Muscle layer of duodenum (tissue), 2 donors: Measurements from ENCODE around the gene SESTD1.
"Not testable (repeated sequence)": the region's sequence is repeated elsewhere in the genome, so short reads cannot be mapped to it uniquely, and the experiment has no call there.

Experiments
- H3K27ac ChIP-seq: one replicate; pipeline ENCODE4 v1.7.0; 2013; ENCODE audit warnings: mild to moderate bottlenecking, low read length
- H3K27me3 ChIP-seq: one replicate; pipeline ENCODE4 v1.7.0; 2013; ENCODE audit warnings: low read depth, mild to moderate bottlenecking, control low read depth, low read length
- H3K36me3 ChIP-seq, 2 donors: one replicate each; pipeline ENCODE4 v1.7.0; 2013; ENCODE audit warnings: low read length in 2 of 2, control low read depth in 1 of 2, mild to moderate bottlenecking in 1 of 2; ENCODE audit not compliant: insufficient read depth in 2 of 2, control insufficient read depth in 1 of 2
- H3K4me1 ChIP-seq, 2 donors: one replicate each; pipeline ENCODE4 v1.7.0; 2013; ENCODE audit warnings: low read length in 2 of 2, mild to moderate bottlenecking in 2 of 2, control low read depth in 1 of 2, moderate library complexity in 1 of 2; ENCODE audit not compliant: insufficient read depth in 2 of 2, control insufficient read depth in 1 of 2
- H3K4me3 ChIP-seq, 2 donors: one replicate each; pipeline ENCODE4 v1.7.0; 2013; ENCODE audit warnings: low read length in 2 of 2, low read depth in 1 of 2, mild to moderate bottlenecking in 1 of 2
- H3K9me3 ChIP-seq, 2 donors: one replicate each; pipeline ENCODE4 v1.7.0; 2013; ENCODE audit warnings: low read length in 2 of 2, control low read depth in 1 of 2, mild to moderate bottlenecking in 1 of 2; ENCODE audit not compliant: control insufficient read depth in 1 of 2
- donor health status: healthy.

The SESTD1 gene

DNA sequence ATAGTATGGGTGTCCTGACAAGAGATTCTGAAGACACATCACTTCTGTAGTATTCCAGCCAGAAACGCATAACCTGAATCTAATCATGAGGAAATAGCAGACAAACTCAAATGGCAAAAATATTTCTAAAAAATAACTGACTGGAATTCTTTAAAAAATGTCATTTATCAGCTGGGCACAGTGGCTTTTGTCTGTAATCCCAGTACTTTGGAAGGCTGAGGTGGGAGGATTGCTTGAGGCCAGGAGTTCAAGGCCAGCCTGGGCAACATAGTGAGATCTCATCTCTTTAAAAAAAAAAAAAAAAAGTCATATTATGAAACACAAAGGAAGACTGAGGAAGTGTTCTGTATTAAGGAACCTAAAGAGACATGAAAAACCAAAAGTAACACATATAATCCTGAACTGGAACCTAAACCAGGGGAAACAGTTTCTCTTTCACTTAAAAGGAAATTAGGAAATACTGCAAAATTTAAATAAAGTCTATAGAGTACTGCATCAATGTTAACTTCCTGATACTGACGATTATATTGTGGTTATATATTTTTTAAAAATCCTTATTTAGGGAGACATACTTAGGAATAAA lies 29.9 kb downstream of the SESTD1 start:
- Histone ChIP-seq H3K27ac (no peak overlapping the region), H3K36me3 (no peaks in the 10 kb centered on the region), H3K4me3 (no peak overlapping the region), H3K9me3 (no peaks in the 10 kb centered on the region), H3K27me3 (no peaks in the 10 kb centered on the region), H3K4me1 (peaks cover 7 to 14% of the 10 kb centered on the region in 2 donors)

DNA sequence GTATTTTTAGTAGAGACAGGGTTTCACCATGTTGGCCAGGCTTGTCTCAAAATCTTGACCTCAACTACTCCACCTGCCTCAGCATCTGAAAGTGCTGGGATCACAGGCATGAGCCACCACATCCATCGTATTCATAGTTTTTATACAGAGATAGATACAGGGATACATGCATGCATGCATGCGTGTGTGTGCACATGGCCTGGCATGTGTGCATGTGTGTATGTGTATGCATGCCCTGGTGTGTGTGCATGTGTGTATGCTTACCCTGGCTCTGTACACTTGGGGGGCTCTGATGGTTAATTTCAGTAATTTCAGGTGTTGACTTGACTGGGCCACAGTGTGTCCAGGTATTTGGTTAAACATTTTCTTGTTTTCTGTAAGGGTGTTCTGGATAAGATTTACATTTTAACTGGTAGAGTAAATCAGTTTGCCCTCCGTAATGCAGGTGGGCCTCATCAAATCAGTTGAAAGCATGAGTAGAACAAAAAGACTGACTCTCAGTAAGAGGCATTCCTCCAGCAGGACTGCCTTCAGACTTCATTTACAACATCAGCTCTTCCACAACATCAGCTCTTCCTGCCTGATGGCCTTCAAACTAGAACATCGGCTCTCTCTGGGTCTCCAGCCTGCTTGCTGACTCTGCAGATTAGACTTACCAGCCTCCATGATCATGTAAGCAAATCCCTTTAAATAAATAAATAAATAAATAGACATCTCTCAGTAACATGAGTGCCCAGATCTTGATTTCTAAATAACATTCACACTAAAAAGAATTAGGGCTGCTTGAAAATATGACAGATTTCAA lies 30.8 kb downstream of the SESTD1 start:
- no peak overlapping the region for H3K27ac ChIP-seq
- no peaks in the 10 kb centered on the region for H3K27me3 ChIP-seq
- H3K4me1 ChIP-seq = peaks cover 5 to 11% of the 10 kb centered on the region in 2 donors
- H3K4me3 ChIP-seq = no peak overlapping the region
- H3K36me3 ChIP-seq = no peaks in the 10 kb centered on the region
- H3K9me3 ChIP-seq = no peaks in the 10 kb centered on the region

DNA sequence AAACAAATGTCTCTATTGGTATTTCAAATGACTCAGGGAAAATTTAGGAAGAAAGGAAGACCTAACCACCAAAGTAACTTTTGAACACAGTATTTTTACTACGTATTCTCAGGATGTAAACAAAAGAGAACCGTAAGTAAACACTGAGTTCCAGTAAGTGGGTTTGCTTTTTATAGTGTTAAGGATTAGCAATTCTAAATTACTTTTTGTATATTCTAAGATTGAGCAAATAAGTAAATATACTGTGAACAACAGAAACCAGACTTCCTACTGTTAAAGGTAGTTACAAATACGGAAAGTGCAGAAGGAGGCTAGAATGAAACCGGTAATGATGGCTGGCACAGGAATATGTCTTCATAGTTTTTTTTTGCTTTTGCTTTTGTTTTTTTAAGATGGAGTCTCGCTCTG lies 31.5 kb downstream of the SESTD1 start:
- Histone ChIP-seq H3K9me3 (no peaks in the 10 kb centered on the region), H3K4me1 (peaks cover 0 to 6% of the 10 kb centered on the region in 2 donors), H3K36me3 (no peaks in the 10 kb centered on the region), H3K27me3 (no peaks in the 10 kb centered on the region), H3K4me3 (no peak overlapping the region), H3K27ac (peak overlapping the region; percentile 28)

DNA sequence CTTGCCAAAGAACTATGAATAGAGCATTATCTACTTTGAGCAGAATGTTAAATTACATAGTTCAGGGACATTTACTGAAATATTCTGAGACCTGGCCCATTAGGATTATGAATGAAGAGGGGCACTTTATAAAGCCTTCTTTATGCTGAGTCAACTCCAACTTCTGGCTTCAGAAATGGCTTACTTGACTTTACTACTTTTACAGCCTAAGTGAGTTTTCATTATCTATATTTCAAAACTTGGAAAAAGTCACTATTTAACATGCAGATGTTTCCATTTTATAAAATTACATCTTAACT lies 37.7 kb downstream of the SESTD1 start:
- Histone ChIP-seq H3K4me3 (no peak overlapping the region), H3K4me1 (peaks cover 8 to 25% of the 10 kb centered on the region in 2 donors), H3K9me3 (no peaks in the 10 kb centered on the region), H3K27me3 (no peaks in the 10 kb centered on the region), H3K27ac (no peak overlapping the region), H3K36me3 (no peaks in the 10 kb centered on the region)

DNA sequence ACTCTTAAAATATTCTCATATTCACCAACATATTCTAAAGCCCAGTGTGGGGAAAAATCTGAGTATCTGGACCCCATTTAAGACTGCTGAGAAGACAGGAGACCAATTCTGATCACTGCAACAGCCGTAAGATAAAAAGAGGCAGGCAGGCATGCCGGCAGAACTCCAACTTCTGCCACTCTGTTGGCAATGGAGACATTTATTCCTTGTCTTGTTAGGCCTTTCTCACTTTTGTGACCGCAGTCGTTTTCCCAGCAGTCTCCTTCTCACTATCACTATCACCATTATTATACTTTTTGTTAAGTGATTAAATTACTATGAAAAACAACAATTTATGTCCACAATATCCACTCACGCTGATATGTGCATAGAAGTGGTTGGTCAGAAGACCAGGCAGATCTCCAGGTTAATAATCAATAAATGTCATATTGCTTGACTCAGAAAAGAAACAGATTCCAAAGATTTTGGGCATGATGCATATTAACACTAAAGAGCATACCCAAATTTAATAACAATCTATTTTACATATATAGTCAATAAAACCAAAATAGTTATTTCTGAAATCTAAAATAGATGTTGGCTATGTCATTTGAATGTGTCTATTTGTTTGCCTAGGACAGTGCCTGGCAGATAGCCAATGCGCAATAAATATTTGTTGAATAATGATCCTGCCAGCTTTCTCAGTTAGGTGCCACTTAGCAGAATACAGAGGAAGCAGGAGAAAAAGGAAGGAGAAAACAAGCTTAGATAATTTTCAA lies 38.2 kb downstream of the SESTD1 start:
- Histone ChIP-seq H3K9me3 (no peaks in the 10 kb centered on the region), H3K4me3 (no peak overlapping the region), H3K4me1 (peaks cover 8 to 25% of the 10 kb centered on the region in 2 donors), H3K27me3 (no peaks in the 10 kb centered on the region), H3K36me3 (no peaks in the 10 kb centered on the region), H3K27ac (no peak overlapping the region)

DNA sequence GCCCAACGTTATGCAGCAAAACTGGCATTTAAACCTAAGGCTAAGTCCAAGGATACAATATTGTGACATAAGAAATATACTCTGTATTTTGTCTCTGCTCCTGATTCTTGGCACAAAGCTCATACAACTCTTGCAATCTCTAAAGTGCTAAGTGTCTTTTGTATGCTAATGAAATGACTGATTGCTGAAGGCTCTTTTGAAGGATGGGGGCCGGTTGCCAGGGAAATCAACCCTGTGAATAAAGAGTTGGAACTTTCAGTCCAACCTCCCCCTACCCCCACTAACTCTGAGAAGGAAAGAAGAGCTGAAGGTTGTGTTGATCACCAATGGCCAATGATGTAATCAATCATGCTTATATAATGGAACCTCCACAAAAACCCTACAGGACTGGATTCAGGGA lies 40.3 kb downstream of the SESTD1 start:
- Histone ChIP-seq H3K9me3 (no peaks in the 10 kb centered on the region), H3K4me3 (no peak overlapping the region), H3K27ac (no peak overlapping the region), H3K27me3 (no peaks in the 10 kb centered on the region), H3K36me3 (no peaks in the 10 kb centered on the region), H3K4me1 (peaks cover 8 to 25% of the 10 kb centered on the region in 2 donors)

DNA sequence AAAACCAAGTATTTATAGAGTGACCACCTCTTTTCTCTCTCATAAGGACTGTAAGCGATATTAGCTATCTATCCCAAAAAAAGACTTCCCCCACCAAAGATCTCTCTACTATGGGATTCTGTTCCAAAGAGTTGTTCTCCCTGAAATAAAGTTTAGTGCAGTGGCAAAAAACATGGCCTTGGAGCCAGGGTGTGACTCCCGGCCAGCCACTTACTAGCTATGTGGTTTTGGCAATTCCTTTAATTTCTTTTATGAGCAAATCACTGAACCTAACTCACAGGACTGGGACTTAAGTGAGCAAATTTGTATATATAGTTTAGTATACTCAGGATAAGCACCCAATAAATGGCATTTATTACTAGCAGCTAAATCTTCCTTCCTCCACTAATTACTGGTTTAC lies 42.6 kb downstream of the SESTD1 start:
- H3K36me3 ChIP-seq = no peaks in the 10 kb centered on the region
- no peak overlapping the region for H3K27ac ChIP-seq
- H3K4me1 ChIP-seq = peaks cover 8 to 31% of the 10 kb centered on the region in 2 donors
- no peaks in the 10 kb centered on the region for H3K27me3 ChIP-seq
- no peaks in the 10 kb centered on the region for H3K9me3 ChIP-seq
- H3K4me3 ChIP-seq = no peak overlapping the region

DNA sequence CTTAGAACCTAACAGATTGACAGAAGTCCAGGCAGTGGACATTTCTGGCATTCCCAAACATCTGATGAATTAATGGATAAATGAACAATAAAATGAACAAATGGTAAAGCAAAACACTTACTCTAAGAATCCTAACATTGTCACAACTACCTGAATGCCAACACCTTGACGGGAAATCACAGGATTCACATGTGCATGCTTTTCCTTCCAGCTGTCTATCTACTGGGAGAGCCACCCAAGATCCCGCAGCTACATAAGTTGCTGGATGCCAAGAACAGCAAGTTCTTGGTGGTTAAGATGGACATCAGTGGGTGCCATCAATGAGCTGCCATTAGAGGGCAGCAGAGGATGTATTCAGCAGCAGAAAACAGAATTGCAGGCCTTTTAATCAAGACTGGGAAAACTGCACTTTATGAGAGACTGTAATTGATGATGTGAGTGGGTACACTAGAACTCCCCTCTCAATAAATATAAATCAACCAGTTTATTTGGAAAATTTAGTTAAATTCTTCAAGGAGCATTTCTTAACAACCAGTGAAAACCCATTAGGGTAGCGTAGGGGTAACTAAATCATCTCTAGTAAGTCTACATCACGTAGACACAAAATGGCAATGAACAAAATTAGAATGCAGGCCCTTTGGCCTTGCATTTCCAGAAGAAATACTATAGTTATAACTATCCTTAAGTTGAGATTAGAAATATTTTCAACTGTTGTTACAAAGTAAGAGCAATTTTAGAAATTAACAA lies 45.6 kb downstream of the SESTD1 start:
- H3K4me1 ChIP-seq = peaks cover 0 to 8% of the 10 kb centered on the region in 2 donors
- H3K27ac ChIP-seq = no peak overlapping the region
- no peaks in the 10 kb centered on the region for H3K36me3 ChIP-seq
- H3K4me3 ChIP-seq = no peak overlapping the region
- H3K27me3 ChIP-seq = no peaks in the 10 kb centered on the region
- H3K9me3 ChIP-seq = no peaks in the 10 kb centered on the region

DNA sequence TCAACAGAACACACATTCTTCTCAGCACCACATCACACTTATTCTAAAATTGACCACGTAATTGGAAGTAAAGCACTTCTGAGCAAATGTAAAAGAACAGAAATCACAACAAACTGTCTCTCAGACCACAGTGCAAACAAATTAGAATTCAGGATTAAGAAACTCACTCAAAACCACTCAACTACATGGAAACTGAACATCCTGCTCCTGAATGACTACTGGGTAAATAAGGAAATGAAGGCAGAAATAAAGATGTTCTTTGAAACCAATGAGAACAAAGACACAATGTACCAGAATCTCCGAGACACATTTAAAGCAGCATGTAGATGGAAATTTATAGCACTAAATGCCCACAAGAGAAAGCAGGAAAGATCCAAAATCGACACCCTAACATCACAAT lies 50.0 kb downstream of the SESTD1 start:
- not testable (repeated sequence) for H3K27me3 ChIP-seq, H3K9me3 ChIP-seq, H3K4me3 ChIP-seq

DNA sequence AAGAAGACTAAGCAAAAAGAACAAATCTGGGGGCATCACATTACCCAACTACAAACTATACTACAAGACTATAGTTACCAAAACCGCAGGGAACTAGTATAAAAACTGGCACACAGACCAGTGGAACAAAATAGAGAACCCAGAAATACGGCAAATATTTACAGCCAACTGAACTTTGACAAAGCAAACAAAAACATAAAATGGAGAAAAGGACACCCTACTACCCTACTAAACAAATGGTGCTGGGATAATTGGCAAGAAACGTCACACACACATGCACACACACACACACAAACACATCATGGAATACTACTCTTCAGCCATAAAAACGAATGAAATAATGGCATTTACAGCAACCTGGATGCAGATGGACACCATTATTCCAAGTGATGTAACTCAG lies 53.3 kb downstream of the SESTD1 start:
- Histone ChIP-seq H3K4me3 (no peak overlapping the region), H3K27me3 (no peaks in the 10 kb centered on the region), H3K27ac (no peak overlapping the region), H3K36me3 (no peaks in the 10 kb centered on the region), H3K9me3 (peaks cover 0 to 7% of the 10 kb centered on the region in 2 donors), H3K4me1 (no peaks in the 10 kb centered on the region)

More for the DNA sequence above, 50.0 kb downstream of the SESTD1 start:
- not testable (repeated sequence) for H3K36me3 ChIP-seq, H3K4me1 ChIP-seq, H3K27ac ChIP-seq

DNA sequence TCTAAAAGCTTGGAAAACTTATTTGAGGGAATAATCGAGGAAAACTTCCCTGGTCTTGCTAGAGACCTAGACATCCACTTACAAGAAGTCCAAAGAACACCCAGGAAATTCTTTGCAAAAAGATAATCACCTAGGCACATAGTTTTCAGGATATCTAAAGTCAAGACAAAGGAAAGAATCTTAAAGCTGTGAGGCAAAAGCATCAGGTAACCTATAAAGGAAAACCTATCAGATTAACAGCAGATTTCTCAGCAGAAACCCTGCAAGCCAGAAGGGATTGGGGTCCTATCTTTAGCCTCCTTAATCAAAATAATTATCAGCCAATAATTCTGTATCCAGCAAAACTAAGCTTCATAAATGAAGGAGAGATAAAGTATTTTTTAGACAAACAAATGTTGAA lies 56.4 kb downstream of the SESTD1 start:
- H3K36me3 ChIP-seq, H3K4me1 ChIP-seq, H3K27me3 ChIP-seq, H3K4me3 ChIP-seq, H3K9me3 ChIP-seq, H3K27ac ChIP-seq: not testable (repeated sequence)
